Pulmonary artery endothelial cell (primary cell): Measurements from ENCODE around the gene KANSL1. TPM values are rescaled to one million over a fixed set of nuclear protein-coding genes. Genes with fewer than 3 reads are reported as not detected.

ENCODE experiments used
- DNase-seq: peaks from one replicate; pipeline ENCODE4 v3.0.0-alpha.2; 2011; ENCODE audit warnings: low read depth, low spot score
- total RNA-seq: library from RNA; depleted of rRNA; stranded (reverse); fragments of >200 nt; gene quantifications from 2 replicates; pipeline ENCODE4 v1.2.3, GENCODE V29; 2014

The KANSL1 gene
- total RNA-seq, 1 donor from 2014 or later: 48.3 TPM

DNA sequence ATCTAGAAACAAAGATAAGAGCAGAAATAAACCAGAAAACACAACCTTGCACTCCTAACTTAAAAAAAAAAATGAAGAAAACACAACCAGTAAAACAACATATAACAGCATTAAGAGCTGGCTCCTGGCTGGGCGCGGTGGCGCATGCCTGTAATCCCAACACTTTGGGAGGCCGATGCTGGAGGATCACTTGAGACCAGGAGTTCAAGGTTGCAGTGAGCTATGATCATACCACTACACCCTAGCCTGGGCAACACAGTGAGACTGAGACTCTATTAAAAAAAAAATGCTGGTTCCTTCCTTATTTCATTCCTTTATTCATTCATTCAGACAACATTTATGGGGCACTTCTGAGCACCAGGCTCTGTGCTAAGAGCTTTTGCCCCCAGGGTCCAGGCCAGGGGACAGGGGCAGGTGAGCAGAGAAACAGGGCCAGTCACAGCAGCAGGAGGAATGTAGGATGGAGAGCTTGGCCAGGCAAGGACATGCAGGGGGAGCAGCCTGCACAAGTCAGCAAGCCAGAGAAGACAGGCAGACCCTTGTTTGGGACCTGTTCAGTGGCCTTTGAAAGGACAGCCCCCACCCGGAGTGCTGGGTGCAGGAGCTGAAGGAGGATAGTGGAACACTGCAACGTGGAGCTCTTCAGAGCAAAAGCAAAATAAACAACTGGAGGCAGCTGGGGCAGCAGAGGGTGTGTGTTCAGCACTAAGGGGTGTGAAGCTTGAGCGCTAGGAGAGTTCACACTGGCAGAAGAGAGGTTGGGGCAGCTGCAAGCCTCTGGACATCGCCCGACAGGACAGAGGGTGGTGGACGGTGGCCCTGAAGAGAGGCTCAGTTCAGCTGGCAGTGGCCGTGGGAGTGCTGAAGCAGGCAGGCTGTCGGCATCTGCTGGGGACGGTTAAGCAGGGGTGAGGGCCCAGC is 191.6 kb downstream of the KANSL1 start:
- DNase-seq: no peak

GRCh38 chr17:46000757-46001156 is 192.5 kb downstream of the KANSL1 start:
- no peak for DNase-seq

GRCh38 chr17:46000292-46000691 is 192.9 kb downstream of the KANSL1 start:
- no peak for DNase-seq

DNA sequence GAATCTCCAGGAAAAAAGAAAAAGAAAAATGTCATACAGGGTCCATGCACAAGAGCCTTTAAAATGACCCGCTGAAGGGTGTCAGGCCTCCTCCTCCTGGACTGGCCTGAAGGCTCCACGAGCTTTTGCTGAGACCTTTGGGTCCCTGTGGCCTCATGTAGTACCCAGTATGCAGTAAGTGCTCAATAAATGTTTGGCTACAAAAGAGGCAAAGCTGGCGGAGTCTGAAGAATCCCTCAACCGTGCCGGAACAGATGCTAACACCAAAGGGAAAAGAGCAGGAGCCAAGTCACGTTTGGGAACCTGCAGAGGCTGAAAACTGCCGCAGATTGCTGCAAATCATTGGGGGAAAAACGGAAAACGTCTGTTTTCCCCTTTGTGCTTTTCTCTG is 193.3 kb downstream of the KANSL1 start:
- DNase-seq: no peak

- DNase-seq: no peak
Measured at GRCh38 chr17:45998987-45999899, 194.0 kb downstream of the KANSL1 start, which contains the start of gene STH. STH (plus strand) TSS chr17:45999250; CDS start chr17:45999280, 30 bp downstream.

DNA sequence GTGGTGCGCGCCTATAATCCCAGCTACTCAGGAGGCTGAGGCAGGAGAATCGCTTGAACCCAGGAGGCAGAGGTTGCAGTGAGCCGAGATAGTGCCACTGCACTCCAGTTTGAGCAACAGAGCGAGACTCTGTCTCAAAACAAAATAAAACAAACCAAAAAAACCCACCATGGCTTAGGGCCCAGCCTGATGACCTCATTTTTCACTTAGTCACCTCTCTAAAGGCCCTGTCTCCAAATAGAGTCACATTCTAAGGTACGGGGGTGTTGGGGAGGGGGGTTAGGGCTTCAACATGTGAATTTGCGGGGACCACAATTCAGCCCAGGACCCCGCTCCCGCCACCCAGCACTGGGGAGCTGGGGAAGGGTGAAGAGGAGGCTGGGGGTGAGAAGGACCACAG is 195.6 kb downstream of the KANSL1 start:
- DNase-seq: no peak

- DNase-seq: no peak
Measured at GRCh38 chr17:45997166-45997565, 196.1 kb downstream of the KANSL1 start.

DNA sequence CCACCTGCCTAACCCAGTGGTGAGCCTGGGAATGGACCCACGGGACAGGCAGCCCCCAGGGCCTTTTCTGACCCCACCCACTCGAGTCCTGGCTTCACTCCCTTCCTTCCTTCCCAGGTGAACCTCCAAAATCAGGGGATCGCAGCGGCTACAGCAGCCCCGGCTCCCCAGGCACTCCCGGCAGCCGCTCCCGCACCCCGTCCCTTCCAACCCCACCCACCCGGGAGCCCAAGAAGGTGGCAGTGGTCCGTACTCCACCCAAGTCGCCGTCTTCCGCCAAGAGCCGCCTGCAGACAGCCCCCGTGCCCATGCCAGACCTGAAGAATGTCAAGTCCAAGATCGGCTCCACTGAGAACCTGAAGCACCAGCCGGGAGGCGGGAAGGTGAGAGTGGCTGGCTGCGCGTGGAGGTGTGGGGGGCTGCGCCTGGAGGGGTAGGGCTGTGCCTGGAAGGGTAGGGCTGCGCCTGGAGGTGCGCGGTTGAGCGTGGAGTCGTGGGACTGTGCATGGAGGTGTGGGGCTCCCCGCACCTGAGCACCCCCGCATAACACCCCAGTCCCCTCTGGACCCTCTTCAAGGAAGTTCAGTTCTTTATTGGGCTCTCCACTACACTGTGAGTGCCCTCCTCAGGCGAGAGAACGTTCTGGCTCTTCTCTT is 196.8 kb downstream of the KANSL1 start:
- DNase-seq: no peak

DNA sequence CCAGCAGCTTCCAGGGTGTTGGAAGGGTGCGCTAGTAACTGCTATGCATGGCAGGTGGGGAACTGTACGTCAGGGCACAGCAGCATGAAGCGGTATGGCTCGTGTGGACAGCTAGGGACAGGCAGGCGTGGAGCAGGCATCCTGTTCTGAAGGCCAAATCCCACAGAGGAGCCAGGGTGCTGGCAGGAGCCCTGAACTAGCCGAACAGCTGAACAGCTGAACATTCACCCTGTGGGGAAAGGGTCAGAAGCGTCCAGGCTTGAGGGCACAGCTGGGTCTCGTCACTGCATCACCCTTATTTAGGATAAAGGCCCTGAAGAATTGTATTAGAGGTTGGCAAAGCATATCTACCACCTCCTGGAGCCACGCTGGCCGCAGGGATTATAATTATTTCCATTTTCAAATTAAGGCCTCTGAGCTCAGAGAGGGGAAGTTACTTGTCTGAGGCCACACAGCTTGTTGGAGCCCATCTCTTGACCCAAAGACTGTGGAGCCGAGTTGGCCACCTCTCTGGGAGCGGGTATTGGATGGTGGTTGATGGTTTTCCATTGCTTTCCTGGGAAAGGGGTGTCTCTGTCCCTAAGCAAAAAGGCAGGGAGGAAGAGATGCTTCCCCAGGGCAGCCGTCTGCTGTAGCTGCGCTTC is 197.5 kb downstream of the KANSL1 start:
- DNase-seq: no peak

- no peak for DNase-seq
Measured at GRCh38 chr17:45994987-45995386, 198.2 kb downstream of the KANSL1 start.

- DNase-seq: no peak
Measured at GRCh38 chr17:45993962-45994627, 199.1 kb downstream of the KANSL1 start.

GRCh38 chr17:45992904-45993303 is 200.3 kb downstream of the KANSL1 start:
- DNase-seq: no peak

- DNase-seq: no peak
Measured at GRCh38 chr17:45992175-45992574, 201.1 kb downstream of the KANSL1 start.

DNA sequence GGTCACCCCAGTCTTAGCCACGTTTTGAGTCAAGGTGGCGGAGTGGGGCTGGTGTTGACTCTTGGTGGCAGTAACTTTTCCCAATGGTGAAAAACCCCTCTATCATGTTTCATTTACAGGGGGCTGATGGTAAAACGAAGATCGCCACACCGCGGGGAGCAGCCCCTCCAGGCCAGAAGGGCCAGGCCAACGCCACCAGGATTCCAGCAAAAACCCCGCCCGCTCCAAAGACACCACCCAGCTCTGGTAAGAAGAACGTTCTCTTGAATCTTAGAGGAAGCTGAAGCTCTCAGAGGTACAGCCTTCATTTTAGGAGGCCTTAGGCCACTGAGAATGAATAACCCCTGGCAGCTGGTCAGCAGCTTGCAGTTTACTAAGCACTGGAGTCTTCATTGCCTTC is 201.9 kb downstream of the KANSL1 start:
- no peak for DNase-seq

DNA sequence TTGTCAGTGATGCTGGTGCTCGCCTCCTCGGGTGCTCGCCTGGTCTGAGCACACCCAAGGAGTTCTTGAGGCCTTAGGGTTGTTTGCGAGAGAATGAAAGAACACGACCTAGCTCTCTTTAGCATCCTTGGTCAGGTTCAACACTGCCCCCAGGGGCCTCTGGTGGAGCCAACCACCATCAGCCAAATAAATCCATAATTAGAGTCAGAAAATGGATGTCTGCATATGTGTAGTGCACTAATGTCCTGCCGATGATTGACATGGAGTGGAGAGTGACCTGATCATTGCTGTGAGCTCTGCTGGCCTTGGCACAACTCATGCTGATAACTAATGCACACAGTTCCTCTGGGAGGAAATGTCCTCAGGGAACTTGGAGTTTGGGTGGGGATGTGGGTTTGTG is 202.3 kb downstream of the KANSL1 start:
- no peak for DNase-seq

DNA sequence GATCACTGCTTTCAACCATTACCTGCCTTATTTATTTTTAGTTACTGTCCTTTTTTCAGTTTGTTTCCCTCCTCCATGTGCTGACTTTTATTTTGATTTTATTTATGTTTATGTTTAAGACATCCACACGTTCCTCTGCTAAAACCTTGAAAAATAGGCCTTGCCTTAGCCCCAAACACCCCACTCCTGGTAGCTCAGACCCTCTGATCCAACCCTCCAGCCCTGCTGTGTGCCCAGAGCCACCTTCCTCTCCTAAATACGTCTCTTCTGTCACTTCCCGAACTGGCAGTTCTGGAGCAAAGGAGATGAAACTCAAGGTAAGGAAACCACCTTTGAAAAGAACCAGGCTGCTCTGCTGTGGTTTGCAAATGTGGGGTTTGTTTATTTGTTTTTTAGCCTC is 203.5 kb downstream of the KANSL1 start:
- no peak for DNase-seq

- DNase-seq: no peak
Measured at GRCh38 chr17:45987706-45988105, 205.5 kb downstream of the KANSL1 start.

DNA sequence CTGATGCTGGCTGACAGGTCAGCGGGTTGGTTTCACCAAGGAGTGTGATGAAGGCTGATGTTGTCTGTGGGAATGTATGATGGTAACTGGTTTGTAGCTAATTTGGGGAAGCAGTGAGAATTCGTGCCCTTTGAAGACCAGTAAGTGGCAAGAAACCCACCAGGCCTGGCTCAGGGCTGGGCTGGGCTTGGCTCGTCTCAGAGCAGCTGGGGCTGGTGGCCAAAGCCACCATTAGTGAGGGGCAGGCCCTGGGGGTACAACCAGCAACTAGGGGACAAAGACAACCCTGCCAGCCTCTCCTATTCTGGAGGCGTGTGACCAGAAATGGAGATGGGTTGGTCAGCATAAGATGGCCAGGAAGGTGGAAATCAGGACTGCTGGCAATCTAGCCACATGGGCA is 207.2 kb downstream of the KANSL1 start:
- no peak for DNase-seq

DNA sequence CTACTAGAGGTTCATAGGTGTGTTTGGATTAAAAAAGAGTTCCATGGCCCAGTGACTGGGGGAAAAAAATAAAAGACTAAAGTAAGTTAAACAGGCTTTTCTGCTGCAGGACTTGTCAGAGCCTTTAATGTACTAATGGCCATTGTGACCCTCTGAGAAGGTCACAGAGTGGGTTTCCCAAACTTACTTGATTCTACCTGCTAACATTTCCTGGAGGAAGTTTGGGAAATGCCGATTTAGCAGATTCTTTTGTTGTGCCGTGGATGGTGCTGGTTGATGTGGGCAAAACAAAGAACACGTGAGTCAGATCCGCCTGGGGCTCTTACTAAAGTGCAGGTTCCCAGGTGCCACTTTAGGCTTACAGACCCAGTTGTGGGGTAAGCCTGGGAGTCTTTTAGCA is 207.8 kb downstream of the KANSL1 start:
- no peak for DNase-seq

DNA sequence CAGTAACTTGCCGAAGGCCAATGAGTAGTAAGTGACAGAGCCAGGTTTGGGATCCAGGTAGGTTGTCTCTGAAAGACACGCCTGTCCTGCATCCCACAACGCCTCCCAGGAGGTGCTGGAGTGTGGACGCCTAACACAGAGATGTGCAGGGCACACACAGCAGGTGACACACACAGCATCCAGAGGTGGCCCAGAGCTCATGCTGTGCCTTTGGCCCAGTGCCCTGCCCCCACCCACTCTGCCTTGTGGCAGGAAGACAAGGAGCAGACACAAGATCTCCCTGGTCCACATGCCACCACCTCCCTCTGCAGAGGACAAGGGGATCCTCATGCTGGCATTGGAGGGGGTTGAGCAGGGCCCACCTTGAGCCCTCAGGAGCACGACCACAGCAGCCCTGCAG is 208.9 kb downstream of the KANSL1 start:
- no peak for DNase-seq
